ENCODE measurements around the gene EPYC.

GRCh38 chr12:91053951-91054715 is 49.4 kb upstream of the EPYC start:
- TF ChIP-seq POLR2A (IDR thresholded peaks at IDR 0.05), result no peak
- no peak for TF ChIP-seq CTCF (IDR thresholded peaks at IDR 0.05)

Measured in gastroesophageal sphincter (tissue), 3 donors.